HG03175 (cell line): ENCODE measurements around the gene CAMKMT.
A peak's percentile ranks its signal among the peaks of the same experiment; 100 is the strongest.
"Not testable (repeated sequence)": the region's sequence is repeated elsewhere in the genome, so short reads cannot be mapped to it uniquely, and the experiment has no call there.

Experiments used
- ATAC-seq: cut with Tn5 transposase; IDR thresholded peaks from one replicate; pipeline ENCODE4 v1.9.1; 2021; ENCODE audit warnings: mild to moderate bottlenecking, moderate library complexity; ENCODE audit not compliant: unreplicated experiment

CAMKMT gene

DNA sequence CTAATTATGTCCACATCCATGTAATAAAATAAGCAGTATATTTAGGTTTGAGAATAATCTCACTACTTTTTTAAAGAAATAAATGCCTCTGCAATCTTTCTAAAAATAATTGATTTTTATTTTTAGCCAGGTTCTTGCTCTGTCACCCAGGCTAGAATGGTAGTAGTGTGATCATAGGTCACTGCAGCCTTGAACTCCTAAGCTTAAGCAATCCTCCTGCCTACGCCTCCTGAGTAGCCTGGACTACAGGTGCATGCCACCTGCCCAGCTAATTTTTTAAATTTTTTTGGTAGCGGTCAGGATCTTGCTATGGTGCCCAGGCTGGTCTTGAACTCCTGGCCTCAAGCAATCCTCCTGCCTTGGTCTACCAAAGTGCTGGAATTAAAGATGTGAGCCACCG is 133.3 kb downstream of the CAMKMT start:
- no peak for ATAC-seq

DNA sequence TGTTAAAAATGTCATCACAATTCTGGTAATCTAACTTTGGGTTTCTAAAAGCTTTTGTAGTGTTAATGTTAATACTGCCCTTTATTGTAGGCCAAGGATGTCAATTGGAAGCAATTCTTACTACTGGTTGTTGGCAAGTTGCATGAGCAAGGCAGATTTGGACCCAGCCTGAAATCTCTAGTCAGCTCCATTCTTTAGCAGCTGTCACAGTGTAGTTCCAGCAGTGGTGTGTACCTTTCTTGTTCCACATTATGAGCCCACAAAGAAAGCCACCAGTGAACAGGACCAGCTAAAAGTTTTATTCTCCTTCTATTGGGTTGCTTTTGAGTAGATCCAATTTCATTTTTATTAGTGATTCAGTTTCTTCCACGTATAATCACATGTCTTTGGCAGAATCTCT is 133.8 kb downstream of the CAMKMT start:
- ATAC-seq: no peak

DNA sequence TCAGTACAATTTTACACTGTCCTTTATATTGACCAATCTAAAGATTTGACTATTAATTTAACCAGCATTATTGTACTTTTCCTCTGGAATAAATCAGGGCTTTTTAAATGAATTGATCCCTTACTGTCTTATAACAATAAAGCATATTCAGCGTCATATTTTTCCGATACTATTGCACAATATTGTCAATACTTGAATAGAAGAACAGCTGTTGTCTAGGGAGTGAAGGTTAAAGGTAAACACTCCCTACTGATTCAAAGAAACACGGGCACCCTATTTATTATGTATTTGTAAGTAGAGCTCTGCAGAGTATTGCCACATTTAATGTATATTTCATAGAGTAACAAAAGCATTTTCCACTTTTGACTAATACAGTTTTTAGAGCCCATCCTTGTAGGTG is 134.4 kb downstream of the CAMKMT start:
- ATAC-seq: no peak

DNA sequence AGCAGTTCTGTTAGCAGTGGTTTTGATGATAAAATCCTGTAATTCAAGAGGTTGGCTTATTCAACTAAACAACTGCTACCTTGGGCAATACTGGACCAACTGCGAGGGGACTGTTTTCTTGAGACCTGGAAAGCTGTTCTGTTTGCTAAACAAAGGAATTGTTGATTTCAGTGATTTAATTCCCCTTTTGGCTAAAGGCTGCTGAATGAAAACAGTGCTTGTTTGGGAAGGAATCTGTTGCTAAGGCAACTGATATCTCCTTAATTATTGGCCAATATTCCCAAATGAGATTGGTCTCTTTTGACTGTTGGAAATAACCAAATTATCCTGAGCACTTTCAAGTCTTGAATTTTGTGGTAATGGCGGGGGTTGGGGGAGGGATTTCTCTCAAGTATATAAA is 136.8 kb downstream of the CAMKMT start:
- no peak for ATAC-seq

- ATAC-seq: not testable (repeated sequence)
Observed at GRCh38 chr2:44505664-44506063, 143.9 kb downstream of the CAMKMT start.

- ATAC-seq: no peak
Observed at GRCh38 chr2:44510246-44510645, 148.5 kb downstream of the CAMKMT start.

GRCh38 chr2:44515416-44515815 is 153.7 kb downstream of the CAMKMT start:
- ATAC-seq: no peak

DNA sequence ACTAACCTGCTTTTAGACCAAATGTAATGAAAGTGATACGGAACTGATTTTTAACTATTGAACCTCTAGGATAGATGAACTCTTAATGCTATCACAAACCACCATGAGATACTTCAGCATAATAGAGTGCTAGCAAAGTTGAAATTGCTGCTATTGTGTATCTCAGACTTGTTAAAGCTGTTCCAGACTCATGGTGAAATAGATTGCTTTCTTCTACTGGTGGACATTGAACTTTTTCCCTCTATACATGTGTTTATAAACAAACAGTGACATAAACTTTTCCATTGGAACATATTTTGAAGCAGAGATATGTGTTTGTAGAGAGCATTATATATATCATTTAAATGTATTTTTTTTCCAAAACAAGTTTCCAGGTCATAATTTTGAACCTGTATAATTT is 157.3 kb downstream of the CAMKMT start:
- no peak for ATAC-seq

GRCh38 chr2:44522846-44523245 is 161.1 kb downstream of the CAMKMT start:
- no peak for ATAC-seq

DNA sequence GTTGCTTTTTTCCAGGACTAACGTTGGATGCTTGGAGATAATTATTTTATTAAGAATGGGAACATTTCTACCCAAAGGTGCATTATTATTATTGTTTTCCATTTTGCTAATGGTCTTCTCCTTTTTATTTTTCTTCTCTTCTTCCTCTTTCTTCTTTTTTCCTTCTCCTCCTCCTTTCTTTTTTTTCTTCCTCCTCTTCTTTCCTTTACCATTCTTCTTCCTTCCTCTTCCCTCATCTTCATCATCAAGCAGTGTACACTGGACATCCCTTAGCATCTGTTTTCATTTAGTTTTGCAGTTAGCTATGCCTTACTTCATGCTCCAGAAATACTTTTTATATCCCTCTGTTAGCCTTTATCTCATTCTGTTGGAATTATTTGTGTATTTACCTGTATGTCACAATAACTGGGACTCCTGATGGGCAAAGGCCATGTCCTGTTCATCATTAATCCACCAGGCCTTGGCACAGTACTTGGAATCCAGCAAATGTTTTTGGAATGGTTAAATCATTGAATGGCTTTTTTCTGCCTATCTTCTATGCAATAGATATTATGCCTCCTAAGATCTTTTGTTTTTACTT is 162.7 kb downstream of the CAMKMT start:
- no peak for ATAC-seq

DNA sequence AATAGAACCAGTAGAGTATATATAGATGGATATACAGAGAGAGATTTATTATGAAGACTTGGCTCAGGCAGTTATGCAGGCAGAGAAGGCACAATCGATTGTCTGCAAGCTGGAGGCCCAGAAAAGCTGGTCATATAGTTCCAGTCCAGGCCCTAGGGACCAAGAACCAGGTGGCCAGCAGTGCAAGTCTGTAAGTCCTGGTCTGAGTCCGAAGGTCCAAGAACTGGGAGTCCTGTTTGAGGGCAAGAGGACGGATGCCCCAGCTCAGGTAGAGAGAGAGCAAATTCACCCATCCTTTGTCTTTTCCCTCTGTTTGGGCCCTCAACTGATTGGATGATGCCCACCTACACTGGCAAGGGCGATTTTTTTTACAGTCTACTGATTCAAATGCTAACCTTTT is 164.6 kb downstream of the CAMKMT start:
- ATAC-seq: no peak

GRCh38 chr2:44528595-44528994 is 166.8 kb downstream of the CAMKMT start:
- ATAC-seq: no peak

DNA sequence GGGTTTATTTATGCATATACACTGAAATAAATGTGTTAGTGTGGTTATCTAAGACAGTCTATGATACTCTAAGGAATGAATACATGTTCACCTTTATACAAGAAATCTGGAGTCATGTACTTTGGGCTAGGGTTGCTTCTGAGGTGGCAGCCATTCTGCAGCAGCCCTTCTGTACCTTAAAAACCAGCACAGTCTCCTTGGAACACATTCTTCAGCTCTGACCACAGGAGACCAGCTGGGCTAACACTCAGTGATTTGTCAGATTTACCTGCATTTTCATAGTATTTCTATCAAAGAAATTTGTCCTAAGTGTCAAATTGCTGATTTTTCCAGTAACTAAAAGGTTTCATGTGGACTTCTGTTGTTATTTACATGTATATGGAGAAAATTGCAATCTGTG is 167.7 kb downstream of the CAMKMT start:
- ATAC-seq: no peak

DNA sequence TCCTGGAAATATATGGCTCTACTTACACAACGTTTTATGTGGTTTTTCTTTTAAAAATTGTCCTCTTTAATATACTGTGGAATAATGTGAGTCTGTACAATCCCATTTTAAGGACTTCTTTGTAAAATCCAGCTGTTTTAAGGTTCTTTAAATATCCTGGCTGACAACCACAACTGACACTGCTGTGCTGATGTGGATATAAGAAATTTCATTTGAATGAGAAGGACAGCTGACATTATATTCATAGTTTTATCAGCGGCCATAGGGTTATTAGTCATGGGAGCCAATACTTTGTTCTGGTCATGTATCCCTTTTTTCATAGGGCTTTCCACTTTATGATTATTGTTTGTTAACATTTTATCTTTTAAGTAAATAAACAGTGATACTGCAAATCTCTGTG is 169.5 kb downstream of the CAMKMT start:
- ATAC-seq: no peak

DNA sequence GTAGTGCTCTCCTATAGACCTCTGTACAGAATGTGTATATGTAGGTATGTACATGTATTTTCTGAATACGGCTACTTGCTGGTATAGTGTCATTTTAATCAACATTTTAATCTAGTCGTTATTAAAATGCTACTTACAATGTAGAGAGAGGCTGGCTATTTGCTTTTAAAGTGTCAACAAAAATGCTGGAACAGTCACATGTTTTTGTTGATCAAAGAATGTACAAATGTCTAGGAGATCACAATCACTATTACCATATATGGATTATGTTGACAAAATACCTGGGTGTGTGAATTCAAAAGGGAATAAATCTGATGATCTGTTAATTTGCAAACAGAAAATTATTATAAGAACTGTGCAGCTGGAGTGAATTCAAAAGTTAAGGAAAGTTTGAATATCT is 170.3 kb downstream of the CAMKMT start:
- no peak for ATAC-seq

- no peak for ATAC-seq
Observed at GRCh38 chr2:44533508-44533907, 171.8 kb downstream of the CAMKMT start.

- no peak for ATAC-seq
Observed at GRCh38 chr2:44535376-44535775, 173.6 kb downstream of the CAMKMT start.

- ATAC-seq: no peak
Observed at GRCh38 chr2:44537264-44537663, 175.5 kb downstream of the CAMKMT start.

DNA sequence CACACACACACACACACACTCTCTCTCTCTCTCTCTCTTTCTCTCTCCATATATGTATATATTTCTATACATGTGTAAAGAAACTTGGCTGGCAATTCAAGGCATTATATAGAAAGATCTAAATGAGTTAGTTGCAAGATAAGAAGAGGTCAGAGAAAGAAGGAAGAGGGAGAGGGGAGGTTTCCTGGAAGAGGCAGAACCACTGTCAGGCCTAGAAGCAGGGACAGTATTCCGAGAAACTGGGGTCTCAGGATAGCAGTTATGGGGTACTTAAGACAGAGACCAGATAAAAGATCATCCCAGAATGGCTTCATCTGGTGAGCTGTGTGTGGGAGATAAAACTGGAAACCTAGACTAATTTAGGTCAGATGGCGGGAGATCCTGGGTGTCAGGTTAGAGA is 180.8 kb downstream of the CAMKMT start:
- no peak for ATAC-seq

- no peak for ATAC-seq
Observed at GRCh38 chr2:44543773-44544725, 182.3 kb downstream of the CAMKMT start.

GRCh38 chr2:44545005-44545404 is 183.3 kb downstream of the CAMKMT start:
- no peak for ATAC-seq

DNA sequence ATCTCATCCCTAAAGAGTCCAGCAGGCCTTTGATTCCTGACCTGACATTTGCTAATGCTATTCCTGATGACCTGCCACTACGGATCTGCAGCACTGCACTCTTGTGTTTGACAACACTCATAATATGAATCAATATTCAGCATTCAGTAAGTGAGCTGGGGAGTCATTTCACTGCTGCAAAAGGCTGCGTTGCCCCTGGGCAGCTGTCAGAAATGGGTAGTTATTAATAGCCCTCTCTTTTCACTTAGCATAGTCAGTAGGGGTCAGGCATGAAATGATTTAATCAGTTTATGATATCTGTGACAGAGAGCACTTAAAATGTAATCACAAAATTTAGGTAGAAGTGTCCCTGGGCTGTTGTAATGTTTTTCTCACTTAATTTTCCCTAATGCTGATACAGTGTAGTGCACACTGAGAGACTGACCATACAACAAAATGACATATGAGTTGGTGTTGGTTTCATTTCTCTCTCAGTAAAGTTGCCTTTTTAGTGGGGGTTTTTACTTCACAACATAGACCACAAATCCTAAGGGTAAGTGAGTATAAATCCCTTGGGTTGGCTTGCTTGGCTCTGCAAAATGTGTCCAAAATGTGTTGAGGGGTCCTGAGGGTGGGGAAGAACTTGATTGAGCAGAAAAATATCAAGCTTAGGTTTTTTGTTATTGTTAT is 184.8 kb downstream of the CAMKMT start:
- ATAC-seq: peak; percentile 39
